WTC11 (cell line): ENCODE results near the gene ZBTB8A. TPM values are rescaled to one million over a fixed set of nuclear protein-coding genes. Genes with fewer than 3 reads are reported as not detected.

Experiments used
- ATF6 ChIP-seq: sonication (generic); formaldehyde crosslinking; IDR thresholded peaks from 2 replicates; pipeline ENCODE4 v1.8.1; 2023; ENCODE audit warnings: mild to moderate bottlenecking, missing genetic modification reagents
- FOXP4 ChIP-seq: sonication (generic); formaldehyde crosslinking; IDR thresholded peaks from 2 replicates; pipeline ENCODE4 v1.8.0; 2022; ENCODE audit warnings: mild to moderate bottlenecking, missing genetic modification reagents
- IRF1 ChIP-seq: sonication (generic); formaldehyde crosslinking; IDR thresholded peaks from 2 replicates; pipeline ENCODE4 v1.8.0; 2023; ENCODE audit warnings: missing genetic modification reagents
- MLX ChIP-seq: sonication (generic); formaldehyde crosslinking; IDR thresholded peaks from 2 replicates; pipeline ENCODE4 v1.8.1; 2023; ENCODE audit warnings: mild to moderate bottlenecking, missing genetic modification reagents, moderate library complexity
- NFE2L1 ChIP-seq: sonication (generic); formaldehyde crosslinking; IDR thresholded peaks from 2 replicates; pipeline ENCODE4 v1.8.1; 2023; ENCODE audit warnings: missing genetic modification reagents
- NR3C1 ChIP-seq: sonication (generic); formaldehyde crosslinking; conservative IDR thresholded peaks from 2 replicates; pipeline ENCODE4 v1.8.1; 2023; ENCODE audit warnings: low read depth, mild to moderate bottlenecking, missing genetic modification reagents
- PRDM15 ChIP-seq: sonication (generic); formaldehyde crosslinking; IDR thresholded peaks from 2 replicates; pipeline ENCODE4 v1.8.0; 2022; ENCODE audit warnings: missing genetic modification reagents
- SMAD3 ChIP-seq: sonication (generic); formaldehyde crosslinking; IDR thresholded peaks from 2 replicates; pipeline ENCODE4 v1.8.0; 2022; ENCODE audit warnings: missing genetic modification reagents, mild to moderate bottlenecking, borderline replicate concordance
- ZBTB21 ChIP-seq: sonication (generic); formaldehyde crosslinking; IDR thresholded peaks from 2 replicates; pipeline ENCODE4 v1.8.1; 2023; ENCODE audit warnings: mild to moderate bottlenecking, missing genetic modification reagents, borderline replicate concordance
- ZBTB43 ChIP-seq: sonication (generic); formaldehyde crosslinking; IDR thresholded peaks from 2 replicates; pipeline ENCODE4 v1.8.1; 2023; ENCODE audit warnings: mild to moderate bottlenecking, missing genetic modification reagents
- ZNF281 ChIP-seq: sonication (generic); formaldehyde crosslinking; IDR thresholded peaks from 2 replicates; pipeline ENCODE4 v1.8.0; 2023; ENCODE audit warnings: mild to moderate bottlenecking, missing genetic modification reagents
- total RNA-seq: library from RNA; stranded (reverse); gene quantifications from 3 replicates; pipeline ENCODE4 v1.2.3, GENCODE V29; 2021

Gene ZBTB8A
- total RNA-seq, 1 experiment from 2014 or later = 7.7 TPM

- TF ChIP-seq ZNF281 (peak; percentile 98), ZBTB21 (no peak), MLX (CRISPR knock-in tag) (no peak; the same call in 1 of the 2 replicates), FOXP4 (CRISPR knock-in tag) (peak; percentile 95), SMAD3 (CRISPR knock-in tag) (no peak), PRDM15 (peak; percentile 22; the same call in 1 of the 2 replicates), ZBTB43 (CRISPR knock-in tag) (peak; percentile 87), NR3C1 (CRISPR knock-in tag) (no peak), IRF1 (CRISPR knock-in tag) (peak; percentile 60; the same call in 1 of the 2 replicates), ATF6 (CRISPR knock-in tag) (peak; percentile 47; the same call in 1 of the 2 replicates), NFE2L1 (CRISPR knock-in tag) (peak; percentile 90)
These were observed 111.7 kb downstream of the ZBTB8A start, which contains the start of gene RBBP4 (continued) for GRCh38 chr1:32650752-32651460.
